GM12864 (cell line): ENCODE results near the gene CSNK2B.

Experiments
- DNase-seq: peaks from one replicate; pipeline ENCODE4 v3.0.0-alpha.2; 2011; ENCODE audit warnings: low read depth
- H3K4me3 ChIP-seq: 2 replicates; pipeline ENCODE4 v1.5.1; 2011; ENCODE audit warnings: mild to moderate bottlenecking, low read depth, low read length, control low read depth
- CTCF ChIP-seq: IDR thresholded peaks from 2 replicates; pipeline ENCODE4 v1.5.1; 2011; ENCODE audit warnings: low read depth, mild to moderate bottlenecking, moderate library complexity, low read length, control low read depth, inconsistent platforms; ENCODE audit errors: missing control alignments

CSNK2B gene

GRCh38 chr6:31661262-31662123 lies 4.4 kb upstream of the CSNK2B start:
- TF ChIP-seq CTCF: no peak
- H3K4me3 ChIP-seq: peak overlapping the region; percentile 92; the same call in 1 of the 2 replicates
- DNase-seq: no peak

- H3K4me3 ChIP-seq: no peak overlapping the region
- TF ChIP-seq CTCF: no peak
- no peak for DNase-seq
Observed at GRCh38 chr6:31662124-31662723, 3.7 kb upstream of the CSNK2B start.

- peak overlapping the region; percentile 90 for H3K4me3 ChIP-seq
- DNase-seq: no peak
- TF ChIP-seq CTCF: no peak
Observed at GRCh38 chr6:31663126-31663960, 2.5 kb upstream of the CSNK2B start.

- no peak for TF ChIP-seq CTCF
- no peak for DNase-seq
Observed at GRCh38 chr6:31663961-31664789, 1.7 kb upstream of the CSNK2B start.

GRCh38 chr6:31664790-31665500 lies 935 bp upstream of the CSNK2B start, which contains the start of gene GPANK1:
GPANK1 (minus strand) TSS chr6:31664997; CDS start chr6:31664478, 519 bp downstream.
- peak; percentile 92 for DNase-seq
- H3K4me3 ChIP-seq: peak within 1 kb of the TSS; percentile 90
- no peak for TF ChIP-seq CTCF

More at GRCh38 chr6:31663961-31664789, 1.7 kb upstream of the CSNK2B start:
- H3K4me3 ChIP-seq: peak overlapping the region; percentile 90
